Pulmonary artery endothelial cell (primary cell): Measurements from ENCODE around the gene RBBP6. TPM values are rescaled to one million over a fixed set of nuclear protein-coding genes. Genes with fewer than 3 reads are reported as not detected.
"Not testable (repeated sequence)": the region's sequence is repeated elsewhere in the genome, so short reads cannot be mapped to it uniquely, and the experiment has no call there.

ENCODE experiments used
- DNase-seq: peaks from one replicate; pipeline ENCODE4 v3.0.0-alpha.2; 2011; ENCODE audit warnings: low read depth, low spot score
- total RNA-seq: library from RNA; depleted of rRNA; stranded (reverse); fragments of >200 nt; gene quantifications from 2 replicates; pipeline ENCODE4 v1.2.3, GENCODE V29; 2014

The RBBP6 gene
- 13.5 and 18.5 TPM in 2 replicates for total RNA-seq

- peak; percentile 89 for DNase-seq
Measured at GRCh38 chr16:24539295-24539849, at the start of gene RBBP6. RBBP6 (plus strand) TSS chr16:24539566; CDS start chr16:24540627, 1,061 bp downstream.

GRCh38 chr16:24490866-24491265 is 48.5 kb upstream of the RBBP6 start:
- DNase-seq: no peak

- no peak for DNase-seq
Measured at GRCh38 chr16:24491731-24492130, 47.6 kb upstream of the RBBP6 start.

GRCh38 chr16:24493821-24494220 is 45.5 kb upstream of the RBBP6 start:
- DNase-seq: no peak

- not testable (repeated sequence) for DNase-seq
Measured at GRCh38 chr16:24495207-24495606, 44.2 kb upstream of the RBBP6 start.

GRCh38 chr16:24497440-24497839 is 41.9 kb upstream of the RBBP6 start:
- no peak for DNase-seq

- no peak for DNase-seq
Measured at GRCh38 chr16:24499193-24499814, 40.1 kb upstream of the RBBP6 start.

- no peak for DNase-seq
Measured at GRCh38 chr16:24504472-24505345, 34.7 kb upstream of the RBBP6 start.

- no peak for DNase-seq
Measured at GRCh38 chr16:24505959-24506358, 33.4 kb upstream of the RBBP6 start.

GRCh38 chr16:24507959-24508480 is 31.3 kb upstream of the RBBP6 start:
- no peak for DNase-seq

- DNase-seq: peak; percentile 71
Measured at GRCh38 chr16:24508614-24509013, 30.8 kb upstream of the RBBP6 start.

- no peak for DNase-seq
Measured at GRCh38 chr16:24509536-24509935, 29.8 kb upstream of the RBBP6 start.

GRCh38 chr16:24511174-24511573 is 28.2 kb upstream of the RBBP6 start:
- DNase-seq: no peak

- DNase-seq: no peak
Measured at GRCh38 chr16:24511792-24512191, 27.6 kb upstream of the RBBP6 start.

- no peak for DNase-seq
Measured at GRCh38 chr16:24514096-24514495, 25.3 kb upstream of the RBBP6 start.

GRCh38 chr16:24515186-24515585 is 24.2 kb upstream of the RBBP6 start:
- no peak for DNase-seq

- DNase-seq: peak; percentile 59
Measured at GRCh38 chr16:24516900-24517669, 22.3 kb upstream of the RBBP6 start.

- no peak for DNase-seq
Measured at GRCh38 chr16:24518498-24518897, 20.9 kb upstream of the RBBP6 start.

- no peak for DNase-seq
Measured at GRCh38 chr16:24520983-24521382, 18.4 kb upstream of the RBBP6 start.

GRCh38 chr16:24522751-24523150 is 16.6 kb upstream of the RBBP6 start:
- no peak for DNase-seq

GRCh38 chr16:24523569-24523968 is 15.8 kb upstream of the RBBP6 start:
- no peak for DNase-seq
